IMR-90 (cell line): ENCODE measurements around the gene CELA3A. TPM values are rescaled to one million over a fixed set of nuclear protein-coding genes. Genes with fewer than 3 reads are reported as not detected.

ENCODE experiments used
- ATAC-seq: fragments of 200-7000 bp; cut with Tn5 transposase; 2 replicates; pipeline ENCODE4 v1.9.1; 2020; ENCODE audit warnings: low read depth, mild to moderate bottlenecking, moderate library complexity
- BruUV-seq: library from RNA; stranded (reverse); fragments of 400-500 nt; replicated peaks from 2 replicates; lab custom pipeline; 2021; lab: Mats Ljungman, UMichigan
- CTCF ChIA-PET: fragments of 300-600 bp; formaldehyde crosslinking; extraction: SDS; loops from one replicate; lab custom pipeline; 2021; ENCODE audit warnings: antibody characterized with exemption; lab: Yijun Ruan, JAX
- POLR2A ChIA-PET: fragments of 300-600 bp; sonication (Branson Sonifier 250); formaldehyde crosslinking; loops from one replicate; lab custom pipeline; 2022; ENCODE audit warnings: antibody characterized with exemption; ENCODE audit not compliant: unreplicated experiment; lab: Charles Lee
- DNase-seq: peaks from one replicate; pipeline ENCODE4 v3.0.0; 2013
- H2AFZ ChIP-seq: replicated peaks from 2 replicates; pipeline ENCODE3; 2013; ENCODE audit warnings: low read length, mild to moderate bottlenecking; ENCODE audit not compliant: poor library complexity
- H2AK5ac ChIP-seq: 2 replicates; pipeline ENCODE4 v1.6.1; 2013; ENCODE audit warnings: low read depth, low read length, inconsistent platforms
- H2AK9ac ChIP-seq: replicated peaks from 2 replicates; pipeline ENCODE3; 2013; ENCODE audit warnings: mild to moderate bottlenecking, low read depth, low read length, moderate library complexity; ENCODE audit not compliant: poor library complexity
- H2BK120ac ChIP-seq: 2 replicates; pipeline ENCODE4 v1.6.1; 2013; ENCODE audit warnings: low read depth, low read length, inconsistent platforms
- H2BK15ac ChIP-seq: 3 replicates; pipeline ENCODE4 v1.6.1; 2013; ENCODE audit warnings: low read depth, low read length, inconsistent platforms
- H2BK20ac ChIP-seq: 2 replicates; pipeline ENCODE4 v1.6.1; 2013; ENCODE audit warnings: low read depth, mild to moderate bottlenecking, inconsistent platforms, low read length, moderate library complexity
- H2BK5ac ChIP-seq: 2 replicates; pipeline ENCODE4 v1.6.1; 2013; ENCODE audit warnings: mild to moderate bottlenecking, low read depth, low read length, inconsistent platforms; ENCODE audit not compliant: poor library complexity, severe bottlenecking
- H3K14ac ChIP-seq: replicated peaks from 2 replicates; pipeline ENCODE4 v1.6.1; 2013; ENCODE audit warnings: low read depth, low read length, inconsistent platforms
- H3K18ac ChIP-seq: 2 replicates; pipeline ENCODE4 v1.6.1; 2013; ENCODE audit warnings: low read depth, low read length, control low read depth
- H3K23ac ChIP-seq: 2 replicates; pipeline ENCODE4 v1.6.1; 2013; ENCODE audit warnings: low read depth, low read length, inconsistent platforms
- H3K27ac ChIP-seq: 2 replicates; pipeline ENCODE4 v1.5.1; 2013; ENCODE audit warnings: mild to moderate bottlenecking, control low read depth, low read length; ENCODE audit not compliant: insufficient read depth
- H3K27me3 ChIP-seq: 2 replicates; pipeline ENCODE4 v1.6.1; 2013; ENCODE audit warnings: low read length; ENCODE audit not compliant: control insufficient read depth, insufficient read depth
- H3K36me3 ChIP-seq: 2 replicates; pipeline ENCODE4 v1.6.1; 2013; ENCODE audit warnings: low read length, mixed read lengths; ENCODE audit not compliant: control insufficient read depth, insufficient read depth
- H3K4ac ChIP-seq: 2 replicates; pipeline ENCODE4 v1.6.1; 2013; ENCODE audit warnings: low read depth, low read length, inconsistent platforms
- H3K4me1 ChIP-seq: 2 replicates; pipeline ENCODE4 v1.6.1; 2013; ENCODE audit warnings: low read length, mixed read lengths; ENCODE audit not compliant: control insufficient read depth, insufficient read depth
- H3K4me2 ChIP-seq: 2 replicates; pipeline ENCODE4 v1.6.1; 2013; ENCODE audit warnings: low read depth, mild to moderate bottlenecking, control low read depth, low read length, moderate library complexity
- H3K4me3 ChIP-seq: 2 replicates; pipeline ENCODE4 v1.5.1; 2013; ENCODE audit warnings: low read depth, mild to moderate bottlenecking, control low read depth, low read length, moderate library complexity; ENCODE audit not compliant: insufficient read depth
- H3K56ac ChIP-seq: 2 replicates; pipeline ENCODE4 v1.6.1; 2013; ENCODE audit warnings: low read length, inconsistent platforms; ENCODE audit not compliant: insufficient read depth; ENCODE audit errors: extremely low read depth
- H3K79me1 ChIP-seq, 2 experiments: 2 replicates each; pipeline ENCODE4 v1.6.1; 2013; ENCODE audit warnings: low read length in 2 of 2, inconsistent platforms in 1 of 2, low read depth in 1 of 2
- H3K9ac ChIP-seq: 2 replicates; pipeline ENCODE4 v1.6.1; 2013; ENCODE audit warnings: low read depth, low read length, control low read depth
- H3K9me1 ChIP-seq: 2 replicates; pipeline ENCODE4 v1.6.1; 2013; ENCODE audit warnings: low read length, inconsistent platforms; ENCODE audit not compliant: insufficient read depth
- H3K9me3 ChIP-seq: 2 replicates; pipeline ENCODE4 v1.6.1; 2013; ENCODE audit warnings: low read length; ENCODE audit not compliant: control insufficient read depth, insufficient read depth
- H4K20me1 ChIP-seq: 2 replicates; pipeline ENCODE4 v1.6.1; 2013; ENCODE audit warnings: low read length, inconsistent platforms; ENCODE audit not compliant: insufficient read depth
- H4K5ac ChIP-seq: 2 replicates; pipeline ENCODE4 v1.6.1; 2013; ENCODE audit warnings: mild to moderate bottlenecking, low read depth, low read length, control low read depth
- H4K8ac ChIP-seq, 2 experiments: 2 replicates each; pipeline ENCODE4 v1.6.1; 2013; ENCODE audit warnings: low read depth in 2 of 2, low read length in 2 of 2, control low read depth in 1 of 2, inconsistent platforms in 1 of 2
- H4K91ac ChIP-seq: 2 replicates; pipeline ENCODE4 v1.6.1; 2013; ENCODE audit warnings: low read depth, low read length, inconsistent platforms; ENCODE audit not compliant: insufficient read depth
- CEBPB ChIP-seq: IDR thresholded peaks from 2 replicates; pipeline ENCODE4 v1.6.1; 2012; ENCODE audit warnings: low read depth, low read length, improper control_type of control experiment
- CTCF ChIP-seq: conservative IDR thresholded peaks from 2 replicates; pipeline ENCODE4 v1.5.1; 2012; ENCODE audit warnings: mild to moderate bottlenecking, low read depth, low read length, improper control_type of control experiment
- FOS ChIP-seq: fragments of 150-350 bp; IDR thresholded peaks from 2 replicates; pipeline ENCODE4 v1.6.1; 2016; ENCODE audit warnings: low read depth, low read length
- NFE2L2 ChIP-seq: fragments of 150-350 bp; IDR thresholded peaks from 2 replicates; pipeline ENCODE4 v1.6.1; 2016; ENCODE audit warnings: low read depth, mild to moderate bottlenecking, low read length
- POLR2A ChIP-seq: IDR thresholded peaks from 2 replicates; pipeline ENCODE4 v1.6.1; 2012; ENCODE audit warnings: mild to moderate bottlenecking, low read depth, low read length
- RAD21 ChIP-seq: IDR thresholded peaks from 2 replicates; pipeline ENCODE4 v1.6.1; 2012; ENCODE audit warnings: low read length, improper control_type of control experiment
- RCOR1 ChIP-seq: IDR thresholded peaks from 2 replicates; pipeline ENCODE4 v1.6.1; 2012; ENCODE audit warnings: mild to moderate bottlenecking, low read length, improper control_type of control experiment; ENCODE audit not compliant: insufficient replicate concordance
- RFX5 ChIP-seq: IDR thresholded peaks from 2 replicates; pipeline ENCODE4 v1.8.0; 2012; ENCODE audit warnings: low read depth, mild to moderate bottlenecking, low read length, moderate library complexity
- USF2 ChIP-seq: fragments of 150-350 bp; IDR thresholded peaks from 2 replicates; pipeline ENCODE4 v1.6.1; 2017; ENCODE audit warnings: mild to moderate bottlenecking, antibody characterized with exemption, low read length, low read depth
- WGBS, 2 experiments: methylation state at CpG; one replicate each; pipeline versions ENCODE4 v1.1.5 to v1.1.7; 2013; ENCODE audit warnings: missing lambda C conversion rate in 2 of 2; ENCODE audit not compliant: insufficient read length in 1 of 2; ENCODE audit errors: extremely low coverage in 2 of 2; 5-methylcytosine and 5-hydroxymethylcytosine counted together
- dilution Hi-C: fragments of 300-500 bp; cut with HindIII; formaldehyde crosslinking; loops from one replicate; pipeline ENCODE4 v1.14.3; 2018; ENCODE audit warnings: low sequenced_read_pairs; ENCODE audit not compliant: unreplicated experiment
- in situ Hi-C: fragments of 300-500 bp; cut with MboI; formaldehyde crosslinking; loops from 3 replicates; pipeline ENCODE4 v1.14.3; 2019; ENCODE audit warnings: low sequenced_read_pairs, inconsistent platforms, mixed read lengths
- intact Hi-C: fragments of 100-400 bp; cut with micrococcal nuclease; formaldehyde crosslinking; loops from 2 replicates; pipeline ENCODE4 v1.10.0; 2022
- polyA plus RNA-seq, 3 experiments: library from polyadenylated mRNA; depleted of rRNA; stranded (reverse); fragments of >200 nt; gene quantifications; 2 replicates each; pipeline ENCODE4 v1.2.3, GENCODE V29; 2012; ENCODE audit warnings: low replicate concordance in 1 of 3
- total RNA-seq: library from RNA; depleted of rRNA; stranded (reverse); fragments of >200 nt; gene quantifications from 2 replicates; pipeline ENCODE4 v1.2.3, GENCODE V29; 2012

The CELA3A gene
- total and polyA plus RNA-seq, 2 of the 4 experiments (the other 2 are of a cell fraction) = not detected

GRCh38 chr1:22018583-22019559 is 17.4 kb downstream of the CELA3A start:
- H3K4ac ChIP-seq = no peak overlapping the region
- no TSS peak for BruUV-seq
- H3K4me3 ChIP-seq = no peak overlapping the region
- no peak overlapping the region for H2AK5ac ChIP-seq
- H3K56ac ChIP-seq = no peak overlapping the region
- POLR2A ChIA-PET = no interaction called here
- H3K9me3 ChIP-seq = no peaks in the 10 kb centered on the region
- intact Hi-C loops (loop anchor here (10.0 kb wide), 1 partner anchor 256 kb away; no protein-coding TSS in a partner anchor), in situ Hi-C loops (no loop called here), dilution Hi-C loops (no loop called here)
- H2AFZ ChIP-seq = peak overlapping the region; percentile 61
- peaks cover 6% of the 10 kb centered on the region for H3K9me1 ChIP-seq
- no peak overlapping the region for H2BK20ac ChIP-seq
- no peak overlapping the region for H3K27ac ChIP-seq
- H3K23ac ChIP-seq = 0 out of 2 replicates have a peak overlapping the region, but pooled peaks have one; percentile 8
- H4K20me1 ChIP-seq = no peaks in the 10 kb centered on the region
- peak overlapping the region; percentile 60 for H2AK9ac ChIP-seq
- H2BK5ac ChIP-seq = no peak overlapping the region
- H3K4me1 ChIP-seq = no peaks in the 10 kb centered on the region
- H3K9ac ChIP-seq = no peak overlapping the region
- CTCF ChIA-PET = interaction anchor here (0.7 kb wide), 1 partner anchor 953 kb away, joined by 3 read pairs; no protein-coding TSS in a partner anchor
- no peak overlapping the region for H3K4me2 ChIP-seq
- TF ChIP-seq CEBPB = peak; percentile 66; the same call in 1 of the 2 replicates
- peak; percentile 43; the same call in 1 of the 2 replicates for TF ChIP-seq CTCF
- TF ChIP-seq RFX5 = peak; percentile 71; the same call in 1 of the 2 replicates
- no peak for TF ChIP-seq USF2
- peak; percentile 25; the same call in 1 of the 2 replicates for TF ChIP-seq FOS
- peak; percentile 41 for TF ChIP-seq RAD21
- TF ChIP-seq RCOR1 = no peak
- TF ChIP-seq POLR2A = no peak
- TF ChIP-seq NFE2L2 = no peak
- H3K18ac ChIP-seq = no peak overlapping the region
- no peak overlapping the region; the same call in 1 of the 2 replicates for H4K91ac ChIP-seq
- H3K27me3 ChIP-seq = 0 out of 2 replicates have a peak, but pooled peaks cover 1% of the 10 kb centered on the region
- peak overlapping the region in 1 of 2 experiments; percentile 7; a peak in 2 of 4 replicates for H4K8ac ChIP-seq
- peaks cover 0 to 9% of the 10 kb centered on the region in 2 experiments; a peak in 2 of 4 replicates for H3K79me1 ChIP-seq
- no peak overlapping the region for H2BK15ac ChIP-seq
- H2BK120ac ChIP-seq = no peak overlapping the region
- no peaks in the 10 kb centered on the region for H3K36me3 ChIP-seq
- ATAC-seq = peak; percentile 63
- peak; percentile 88 for DNase-seq
- H4K5ac ChIP-seq = no peak overlapping the region
- 72% methylated on average over 4 of the region's 10 CpGs; no CpG with 5 or more reads in 1 of the 2 experiments for WGBS, 2 experiments
- 0 out of 2 replicates have a peak overlapping the region, but pooled peaks have one; percentile 39 for H3K14ac ChIP-seq
